HG02610 (cell line): ENCODE measurements around the gene IZUMO2.

Source experiments
- ATAC-seq: cut with Tn5 transposase; IDR thresholded peaks from one replicate; pipeline ENCODE4 v1.9.1; 2021; ENCODE audit warnings: mild to moderate bottlenecking, moderate library complexity; ENCODE audit not compliant: unreplicated experiment

The IZUMO2 gene

GRCh38 chr19:50162988-50163387 is at the start of gene IZUMO2:
TSS of gene IZUMO2 (minus strand) at chr19:50163281. CDS start at chr19:50163194, 87 bp downstream.
- ATAC-seq = no peak

- no peak for ATAC-seq
Observed at GRCh38 chr19:50210425-50210824, 47.3 kb upstream of the IZUMO2 start.

- no peak for ATAC-seq
Observed at GRCh38 chr19:50209131-50209530, 46.0 kb upstream of the IZUMO2 start.

DNA sequence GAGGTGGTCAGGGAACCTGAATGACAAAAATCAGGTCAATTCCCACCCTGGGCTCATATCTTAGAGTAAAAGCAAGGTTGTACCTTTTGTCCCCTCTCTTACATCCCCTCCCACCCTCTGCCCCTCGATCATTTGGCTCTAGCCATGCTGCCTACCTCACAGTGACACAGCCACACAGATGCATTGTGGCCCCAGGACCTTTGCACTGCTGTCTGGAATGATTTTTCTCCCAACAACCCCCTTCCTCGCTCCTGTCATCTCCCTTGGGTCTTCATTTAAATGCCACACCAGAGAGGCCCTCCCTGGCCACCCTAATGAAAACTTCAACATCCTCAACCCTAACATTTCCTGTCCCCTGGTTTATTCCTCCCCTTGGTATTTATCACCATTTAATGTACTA is 44.6 kb upstream of the IZUMO2 start:
- no peak for ATAC-seq

- no peak for ATAC-seq
Observed at GRCh38 chr19:50206191-50206590, 43.1 kb upstream of the IZUMO2 start.

- ATAC-seq = no peak
Observed at GRCh38 chr19:50205681-50206138, 42.6 kb upstream of the IZUMO2 start.

DNA sequence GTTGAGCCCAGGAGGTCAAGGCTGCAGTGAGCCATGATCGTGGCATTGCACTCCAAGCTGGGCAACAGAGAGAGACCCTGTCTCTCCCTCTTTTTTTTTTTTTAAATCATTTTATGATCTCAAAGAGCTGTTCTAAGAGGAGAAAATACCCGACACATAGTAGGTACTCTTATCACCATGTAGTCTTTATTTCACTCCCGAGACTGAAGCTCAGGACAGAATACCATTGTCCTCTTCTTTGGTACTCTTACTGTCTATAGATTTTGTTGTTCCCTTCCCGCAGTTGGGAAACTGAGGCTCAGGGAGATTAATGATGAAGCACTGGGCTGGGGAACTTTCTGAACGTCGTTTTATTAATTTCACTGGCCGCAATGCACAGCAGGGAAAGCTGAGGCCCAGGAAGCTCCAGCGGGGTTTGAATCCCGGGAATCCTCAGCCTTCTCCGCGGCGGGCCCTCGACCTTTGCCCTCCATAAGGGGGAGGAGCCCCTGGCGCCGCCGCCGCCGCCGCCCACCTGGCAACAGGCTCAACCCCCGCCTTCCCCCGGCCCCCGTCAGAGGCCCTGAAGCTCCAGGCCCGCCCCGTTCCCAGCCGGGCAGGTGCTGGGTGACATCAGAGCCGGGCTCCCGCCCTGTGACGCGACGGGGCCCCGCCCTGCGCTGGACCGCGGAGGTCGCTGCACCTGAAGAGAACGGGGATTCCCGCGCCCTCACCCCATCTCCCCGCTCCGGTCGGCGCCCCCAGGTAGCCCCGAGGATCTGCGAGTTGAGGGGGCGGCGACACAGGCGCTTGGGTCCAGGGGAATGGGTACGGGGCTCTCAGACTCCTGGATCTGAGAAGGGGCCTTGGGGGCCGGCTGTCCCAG is 42.0 kb upstream of the IZUMO2 start:
- ATAC-seq = no peak

DNA sequence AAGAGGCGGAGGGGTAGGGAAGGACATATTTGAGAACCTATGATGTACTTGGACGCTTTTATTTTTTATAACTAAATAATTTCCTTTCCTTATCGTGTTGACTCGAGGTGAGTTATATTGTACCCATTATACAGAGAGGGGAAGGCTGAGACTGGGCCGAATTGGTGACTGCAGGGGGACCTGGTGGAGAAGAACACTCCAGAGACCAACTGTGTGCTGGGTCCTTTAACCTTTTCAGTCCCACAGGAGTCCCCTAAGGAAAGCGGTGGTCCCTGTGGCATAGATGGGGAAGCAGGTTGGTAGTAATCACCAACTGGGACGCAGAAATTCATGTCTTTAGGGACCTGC is 41.0 kb upstream of the IZUMO2 start:
- ATAC-seq = no peak

DNA sequence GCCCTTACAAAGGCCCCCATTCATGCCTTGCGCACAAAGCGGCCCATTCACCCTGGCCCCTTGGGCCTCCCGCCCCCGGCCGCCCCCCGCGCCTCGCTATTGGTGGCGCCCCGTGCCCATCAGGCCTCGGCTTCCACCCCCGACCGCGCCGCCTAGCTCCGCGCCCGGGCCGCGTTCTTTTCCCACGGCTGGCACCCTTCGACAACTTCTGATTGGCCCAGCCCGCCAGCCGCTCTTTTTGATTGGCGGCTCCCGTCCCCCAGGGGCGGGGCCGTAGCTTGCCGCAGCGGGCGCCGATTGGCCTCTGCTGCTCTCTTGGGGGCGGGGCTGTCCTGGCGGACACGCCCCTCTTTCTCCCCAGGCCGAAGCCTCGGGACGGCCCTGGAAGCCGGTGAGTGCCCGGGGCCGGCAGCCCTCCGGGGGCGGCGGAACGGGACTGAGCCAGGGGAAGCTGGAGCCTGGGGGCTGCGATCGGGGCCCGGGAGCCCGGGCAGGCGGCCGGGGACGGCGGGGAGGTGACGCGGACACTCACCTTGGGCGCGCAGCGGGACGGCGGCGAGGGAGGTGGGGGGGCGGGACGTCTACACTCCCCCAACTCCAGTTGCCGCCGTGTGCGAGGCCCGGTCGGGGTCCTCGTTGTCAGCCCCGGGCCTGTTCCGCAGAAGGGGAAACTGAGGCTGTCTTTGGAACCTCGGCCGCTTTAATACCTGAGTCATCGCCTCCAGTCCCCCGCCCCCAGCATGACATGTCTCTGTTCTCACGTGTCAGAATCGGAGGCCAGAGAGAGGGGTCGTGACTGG is 40.4 kb upstream of the IZUMO2 start, which contains the start of gene MYH14:
MYH14 (plus strand) TSS at position 342 of the 800 bp plus-strand sequence. CDS start 6,744 bp downstream, outside the sequence.
- no peak for ATAC-seq

GRCh38 chr19:50202962-50203280 is 39.8 kb upstream of the IZUMO2 start:
- ATAC-seq = no peak

GRCh38 chr19:50202386-50202785 is 39.3 kb upstream of the IZUMO2 start:
- no peak for ATAC-seq

- ATAC-seq = no peak
Observed at GRCh38 chr19:50199259-50199555, 36.1 kb upstream of the IZUMO2 start.

- ATAC-seq = no peak
Observed at GRCh38 chr19:50198431-50199258, 35.6 kb upstream of the IZUMO2 start.

DNA sequence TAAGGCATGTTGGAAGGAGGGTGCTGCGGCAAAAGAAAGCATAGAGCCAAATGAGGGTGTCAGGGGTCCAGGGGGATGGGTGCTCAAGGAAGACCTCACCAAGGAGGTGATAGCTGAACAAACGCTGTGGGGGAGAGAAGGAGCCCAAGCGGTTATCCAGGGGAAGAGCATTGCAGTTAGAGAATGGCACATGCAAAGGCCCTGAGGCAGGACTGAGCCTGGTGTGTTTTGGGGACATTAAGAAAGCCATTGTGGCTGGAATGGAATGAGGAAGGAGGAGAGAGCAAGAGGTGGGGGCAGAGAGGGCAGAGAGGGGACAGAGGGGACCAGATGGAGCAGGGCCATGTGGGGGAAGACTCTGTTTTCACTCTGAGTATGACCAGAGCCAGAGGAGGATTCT is 34.3 kb upstream of the IZUMO2 start:
- ATAC-seq = no peak

DNA sequence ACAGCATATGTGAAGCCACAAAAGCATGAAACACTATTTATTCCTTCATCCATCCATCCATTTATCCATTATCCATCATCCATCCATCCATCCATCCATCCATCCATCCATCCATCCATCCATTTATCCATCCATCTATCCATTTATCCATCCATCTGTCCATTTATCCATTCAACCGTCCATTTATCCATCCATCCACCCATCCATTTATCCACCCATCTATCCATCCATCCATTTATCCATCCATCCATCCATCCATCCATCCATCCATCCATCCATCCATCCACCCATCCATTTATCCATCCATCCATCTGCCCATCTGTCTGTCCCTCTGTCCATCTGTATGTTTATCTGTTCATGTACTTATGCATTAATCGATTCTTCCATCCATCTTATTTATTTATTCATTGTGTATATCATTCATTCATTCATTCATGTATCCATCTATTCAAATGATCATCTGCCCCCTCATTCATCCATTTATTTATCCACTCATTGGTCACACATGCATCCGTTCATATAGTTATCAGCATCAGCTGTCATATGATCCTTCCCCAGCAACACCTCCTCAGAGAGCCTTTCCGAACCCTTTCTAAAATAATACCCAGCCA is 33.3 kb upstream of the IZUMO2 start:
- no peak for ATAC-seq

DNA sequence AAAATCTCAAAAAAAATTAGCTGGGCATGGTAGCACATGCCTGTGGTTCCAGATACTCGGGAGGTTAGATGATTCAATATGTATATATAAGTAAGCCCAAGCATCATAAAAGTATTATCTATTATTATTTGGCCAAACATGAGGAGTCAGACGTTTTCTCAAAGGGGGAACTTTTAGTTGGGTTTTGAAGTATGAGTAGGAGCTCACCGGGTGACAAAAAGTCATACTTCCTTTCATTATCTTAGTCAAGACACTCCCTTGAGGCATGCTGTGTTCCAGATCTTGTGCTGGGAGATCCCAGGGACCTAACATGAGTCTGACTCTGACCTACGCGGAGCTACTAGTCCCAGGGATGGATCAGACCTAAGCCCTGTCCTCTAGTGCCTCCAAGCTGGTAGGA is 32.1 kb upstream of the IZUMO2 start:
- no peak for ATAC-seq

DNA sequence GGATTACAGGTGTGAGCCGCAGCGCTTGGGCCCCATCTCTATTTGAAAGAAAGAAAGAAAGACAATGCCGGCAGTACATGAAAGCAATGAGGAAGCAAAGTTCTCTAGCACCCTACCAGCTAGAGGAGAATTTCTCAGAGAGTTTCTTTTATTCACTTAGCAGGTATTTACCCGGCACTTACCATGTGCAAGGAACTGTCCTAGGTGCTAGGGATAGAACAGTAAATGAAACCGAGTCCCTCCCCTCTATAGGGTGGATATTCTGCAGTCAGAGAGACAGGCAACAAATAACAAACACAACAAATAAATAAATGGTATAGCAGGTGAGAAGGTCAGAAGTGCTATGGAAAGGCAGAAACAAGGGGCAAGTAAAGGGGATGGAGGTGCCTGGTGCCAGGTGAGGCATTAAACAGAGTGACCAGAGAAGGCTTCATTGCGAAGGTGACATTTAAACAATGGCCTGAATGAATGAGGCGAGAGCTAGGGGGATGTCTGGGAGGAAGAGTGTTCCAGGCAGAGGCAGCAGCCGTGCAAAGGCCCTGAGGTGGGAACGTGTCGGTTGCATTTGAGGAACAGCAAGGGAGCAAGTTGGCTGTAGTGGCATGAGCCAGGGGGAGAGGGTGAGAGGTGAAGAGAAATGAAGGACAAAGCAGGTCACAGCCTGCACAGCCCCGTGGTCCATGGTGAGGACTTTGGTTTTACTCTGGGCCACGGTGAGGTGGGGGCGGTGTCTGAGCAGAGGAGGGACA is 29.6 kb upstream of the IZUMO2 start:
- no peak for ATAC-seq

GRCh38 chr19:50191216-50191615 is 28.1 kb upstream of the IZUMO2 start:
- no peak for ATAC-seq

DNA sequence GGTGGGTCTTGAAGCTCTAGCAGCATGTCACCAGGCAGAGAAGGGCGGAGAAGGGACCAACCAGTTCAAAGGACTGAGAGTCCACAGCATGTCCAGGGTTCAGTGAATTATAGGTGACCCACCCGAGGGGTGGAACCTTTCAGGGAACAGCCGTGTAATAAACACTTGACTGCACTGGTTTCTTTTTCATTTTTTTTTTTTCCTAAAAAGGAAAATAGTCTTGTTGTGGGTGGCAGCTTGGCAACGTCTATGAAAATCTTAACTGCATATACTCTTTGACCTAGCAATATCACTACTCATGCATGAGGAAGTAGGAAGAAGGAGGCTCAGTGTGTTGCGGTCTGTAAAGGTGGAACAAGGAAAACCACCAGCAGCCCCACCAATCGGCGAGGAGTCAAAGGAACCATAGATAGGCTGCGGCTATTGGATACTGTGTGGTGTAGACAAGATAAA is 27.4 kb upstream of the IZUMO2 start:
- ATAC-seq = no peak

GRCh38 chr19:50189331-50189730 is 26.2 kb upstream of the IZUMO2 start:
- no peak for ATAC-seq
